Natural killer cell (primary cell): Measurements from ENCODE around the gene CXXC5. TPM values are rescaled to one million over a fixed set of nuclear protein-coding genes. Genes with fewer than 3 reads are reported as not detected.

ENCODE experiments used
- ATAC-seq, 3 donors: fragments of 150-1000 bp in 2 of 3; fragments of 200-7000 bp in 1 of 3; cut with Tn5 transposase; 1 replicate in 1 of 3; 2 replicates in 2 of 3; pipeline ENCODE4 v1.10.0; 2021; ENCODE audit warnings: mild to moderate bottlenecking in 2 of 3, moderate library complexity in 2 of 3
- DNase-seq, 2 donors: peaks; one replicate each; pipeline versions ENCODE4 v3.0.0 to v3.0.0-alpha.2; 2013 to 2021; ENCODE audit warnings: mixed read lengths in 1 of 2
- H3K27ac ChIP-seq: one replicate; pipeline ENCODE4 v1.5.1; 2013; ENCODE audit warnings: mild to moderate bottlenecking, low read length
- H3K27me3 ChIP-seq: one replicate; pipeline ENCODE4 v1.6.1; 2013; ENCODE audit warnings: low read length; ENCODE audit not compliant: control insufficient read depth, insufficient read depth
- H3K36me3 ChIP-seq: one replicate; pipeline ENCODE4 v1.6.1; 2013; ENCODE audit warnings: low read length; ENCODE audit not compliant: control insufficient read depth, insufficient read depth
- H3K4me1 ChIP-seq: one replicate; pipeline ENCODE4 v1.6.1; 2013; ENCODE audit warnings: low read length; ENCODE audit not compliant: control insufficient read depth, insufficient read depth
- H3K4me3 ChIP-seq: one replicate; pipeline ENCODE4 v1.5.1; 2013; ENCODE audit warnings: low read length
- H3K9me3 ChIP-seq: one replicate; pipeline ENCODE4 v1.6.1; 2013; ENCODE audit warnings: low read length; ENCODE audit not compliant: control insufficient read depth, insufficient read depth
- H3K27ac Mint-ChIP-seq, 2 donors: one replicate each; pipeline ENCODE4 v1.8.0; 2022; ENCODE audit warnings: mild to moderate bottlenecking in 2 of 2, mixed read lengths in 2 of 2, moderate library complexity in 1 of 2
- H3K27me3 Mint-ChIP-seq, 2 donors: one replicate each; pipeline ENCODE4 v1.8.0; 2022; ENCODE audit warnings: low read depth in 2 of 2, mixed read lengths in 2 of 2
- H3K36me3 Mint-ChIP-seq: one replicate; pipeline ENCODE4 v1.8.0; 2022; ENCODE audit warnings: mixed read lengths
- H3K4me1 Mint-ChIP-seq, 2 donors: one replicate each; pipeline ENCODE4 v1.8.0; 2022; ENCODE audit warnings: mixed read lengths in 2 of 2
- H3K4me3 Mint-ChIP-seq: one replicate; pipeline ENCODE4 v1.8.0; 2022; ENCODE audit warnings: mild to moderate bottlenecking, moderate library complexity, mixed read lengths
- H3K9me3 Mint-ChIP-seq, 2 donors: one replicate each; pipeline ENCODE4 v1.8.0; 2022; ENCODE audit warnings: mixed read lengths in 2 of 2
- CTCF ChIP-seq: fragments of 200-600 bp; IDR thresholded peaks from one replicate; pipeline ENCODE4 v1.8.0; 2022; ENCODE audit warnings: antibody characterized with exemption
- WGBS: methylation state at CpG from one replicate; pipeline ENCODE4 v1.1.7; 2013; ENCODE audit warnings: missing lambda C conversion rate; ENCODE audit not compliant: insufficient coverage; 5-methylcytosine and 5-hydroxymethylcytosine counted together
- intact Hi-C: fragments of 100-400 bp; cut with micrococcal nuclease; formaldehyde crosslinking; loops from one replicate; pipeline ENCODE4 v1.14.2; 2022
- total RNA-seq, 4 donors: library from RNA; stranded (reverse); fragments of 120-200 nt in 1 of 4; gene quantifications; one replicate each; pipeline versions ENCODE4 v1.2.3 to v1.2.4, GENCODE V29; 2013 to 2022

The CXXC5 gene
- total RNA-seq, 3 donors from 2014 or later (not counting 1 experiment from before 2014, with no cell fraction given) = 75.6 to 124 (median 84.8) TPM

DNA sequence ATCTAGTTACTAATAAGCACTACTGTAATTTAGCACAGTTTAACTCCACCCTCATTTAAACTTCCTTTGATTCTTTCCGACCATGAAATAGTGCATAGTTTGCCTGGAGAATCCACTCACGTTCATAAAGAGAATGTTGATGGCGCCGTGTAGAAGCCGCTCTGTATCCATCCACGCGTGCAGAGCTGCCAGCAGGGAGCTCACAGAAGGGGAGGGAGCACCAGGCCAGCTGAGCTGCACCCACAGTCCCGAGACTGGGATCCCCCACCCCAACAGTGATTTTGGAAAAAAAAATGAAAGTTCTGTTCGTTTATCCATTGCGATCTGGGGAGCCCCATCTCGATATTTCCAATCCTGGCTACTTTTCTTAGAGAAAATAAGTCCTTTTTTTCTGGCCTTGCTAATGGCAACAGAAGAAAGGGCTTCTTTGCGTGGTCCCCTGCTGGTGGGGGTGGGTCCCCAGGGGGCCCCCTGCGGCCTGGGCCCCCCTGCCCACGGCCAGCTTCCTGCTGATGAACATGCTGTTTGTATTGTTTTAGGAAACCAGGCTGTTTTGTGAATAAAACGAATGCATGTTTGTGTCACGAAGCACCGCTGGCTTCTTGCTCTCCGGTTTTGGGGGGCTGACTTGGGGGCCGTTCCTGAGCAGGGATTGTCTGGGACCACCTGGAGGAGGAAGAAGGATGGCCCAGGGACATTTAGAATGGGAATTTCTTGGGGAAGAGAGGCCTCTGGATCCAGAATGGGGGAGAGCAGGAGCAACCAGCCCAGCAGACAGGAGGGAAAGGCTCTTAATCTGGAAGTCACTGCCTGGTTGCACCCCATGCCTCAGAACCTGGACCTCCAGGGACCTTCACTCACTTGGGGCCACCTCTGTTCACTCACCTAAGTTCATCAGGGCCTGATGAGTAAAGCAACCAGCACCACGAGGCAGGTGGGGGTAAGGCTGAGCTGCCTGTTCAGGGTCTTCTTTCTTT lies 35.4 kb downstream of the CXXC5 start:
- H3K4me1 ChIP-seq = peaks cover 65% of the 10 kb centered on the region
- Mint-ChIP-seq H3K27ac (peak overlapping the region; percentile 84 to 85), H3K9me3 (no peaks in the 10 kb centered on the region), H3K36me3 (no peaks in the 10 kb centered on the region), H3K4me1 (peaks cover 60 to 72% of the 10 kb centered on the region in 2 donors), H3K27me3 (no peaks in the 10 kb centered on the region), H3K4me3 (peak overlapping the region; percentile 60)
- no peaks in the 10 kb centered on the region for H3K27me3 ChIP-seq
- H3K9me3 ChIP-seq = no peaks in the 10 kb centered on the region
- peak in 1 of 3 donors; percentile 2 for ATAC-seq
- peaks cover 36% of the 10 kb centered on the region for H3K36me3 ChIP-seq
- WGBS = 56% methylated on average over 20 of the region's 20 CpGs
- H3K27ac ChIP-seq = no peak overlapping the region
- no peak for TF ChIP-seq CTCF
- intact Hi-C loops = loop anchor here (2.0 kb wide), 1 partner anchor 13 kb away; no protein-coding TSS in a partner anchor
- no peak overlapping the region for H3K4me3 ChIP-seq
- DNase-seq = no peak

- intact Hi-C loops = loop anchor here (2.0 kb wide), 1 partner anchor 14 kb away; no protein-coding TSS in a partner anchor
- ATAC-seq (peak; percentile 39 to 75 (median 60)), DNase-seq (no peak)
- peak overlapping the region; percentile 0 for H3K27ac ChIP-seq
- H3K36me3 Mint-ChIP-seq = no peaks in the 10 kb centered on the region
- H3K9me3 ChIP-seq = no peaks in the 10 kb centered on the region
- H3K27me3 ChIP-seq = no peaks in the 10 kb centered on the region
- no peak overlapping the region for H3K4me3 ChIP-seq
- WGBS = 63% methylated on average over 7 of the region's 7 CpGs
- no peak for TF ChIP-seq CTCF
- peak overlapping the region; percentile 31 for H3K4me3 Mint-ChIP-seq
- H3K27me3 Mint-ChIP-seq = no peaks in the 10 kb centered on the region
- H3K9me3 Mint-ChIP-seq = no peaks in the 10 kb centered on the region
- H3K4me1 ChIP-seq = peaks cover 65% of the 10 kb centered on the region
- H3K4me1 Mint-ChIP-seq = peaks cover 53 to 68% of the 10 kb centered on the region in 2 donors
- peaks cover 36% of the 10 kb centered on the region for H3K36me3 ChIP-seq
- peak overlapping the region; percentile 84 to 85 for H3K27ac Mint-ChIP-seq
Measured at GRCh38 chr5:139684350-139684880, 36.3 kb downstream of the CXXC5 start.

- Histone ChIP-seq H3K27me3 (no peaks in the 10 kb centered on the region), H3K36me3 (peaks cover 36% of the 10 kb centered on the region), H3K4me3 (no peak overlapping the region), H3K4me1 (peaks cover 71% of the 10 kb centered on the region), H3K9me3 (no peaks in the 10 kb centered on the region), H3K27ac (peak overlapping the region; percentile 0)
- ATAC-seq = peak in 2 of 3 donors; percentile 5 to 8
- intact Hi-C loops = loop anchor here (2.0 kb wide), 1 partner anchor 14 kb away; no protein-coding TSS in a partner anchor
- Mint-ChIP-seq H3K4me3 (no peak overlapping the region), H3K9me3 (no peaks in the 10 kb centered on the region), H3K4me1 (peaks cover 50 to 65% of the 10 kb centered on the region in 2 donors), H3K36me3 (no peaks in the 10 kb centered on the region), H3K27me3 (no peaks in the 10 kb centered on the region), H3K27ac (peak overlapping the region; percentile 84 to 85)
- 58% methylated on average over 16 of the region's 19 CpGs for WGBS
- TF ChIP-seq CTCF = no peak
- no peak for DNase-seq
Measured at GRCh38 chr5:139684881-139685749, 37.0 kb downstream of the CXXC5 start.
